K562 (cell line): ENCODE measurements around the gene TSPAN18. TPM values are rescaled to one million over a fixed set of nuclear protein-coding genes. Genes with fewer than 3 reads are reported as not detected.

ENCODE experiments used
- ATAC-seq: fragments of 200-7000 bp; cut with Tn5 transposase; 3 replicates; pipeline ENCODE4 v1.9.1; 2020; ENCODE audit warnings: moderate library complexity
- BruUV-seq: library from RNA; stranded (reverse); fragments of 400-500 nt; replicated peaks from 2 replicates; lab custom pipeline; 2021; lab: Mats Ljungman, UMichigan
- CTCF ChIA-PET: fragments of 300-600 bp; formaldehyde crosslinking; extraction: SDS; loops from one replicate; lab custom pipeline; 2021; ENCODE audit warnings: low intra/inter-chr PET ratio; lab: Yijun Ruan, JAX
- POLR2A ChIA-PET: fragments of 300-600, 350-650 bp; sonication (Branson Sonifier 250); formaldehyde crosslinking; extraction: SDS; loops from one replicate; lab custom pipeline; 2021; ENCODE audit warnings: antibody characterized with exemption, inconsistent platforms; lab: Yijun Ruan, JAX
- DNase-seq, 4 experiments: peaks; one replicate each; pipeline versions ENCODE4 v3.0.0 to v3.0.0-alpha.2; 2011 to 2018; ENCODE audit warnings: low spot score in 3 of 4, mixed read lengths in 3 of 4; ENCODE audit errors: extremely low read depth in 1 of 4
- FAIRE-seq: peaks from 2 replicates; lab custom pipeline; 2011; peaks lifted over from hg19 to GRCh38; lab: Jason Lieb, UNC
- H2AFZ ChIP-seq: 2 replicates; pipeline ENCODE4 v1.6.0; 2011; ENCODE audit warnings: low read depth, low read length, control low read depth, inconsistent platforms
- H3K27ac ChIP-seq: fragments of 200-600 bp; 3 replicates; pipeline ENCODE4 v1.8.0; 2011; ENCODE audit warnings: low read depth, mild to moderate bottlenecking, control low read depth, inconsistent platforms, low read length, moderate library complexity, mixed read lengths; ENCODE audit errors: extremely low read depth
- H3K27me3 ChIP-seq, 2 experiments: fragments of 300-600 bp in 1 of 2; 2 replicates in 1 of 2; 3 replicates in 1 of 2; pipeline versions ENCODE4 v1.6.0 to v1.8.0; 2011; ENCODE audit warnings: inconsistent platforms in 2 of 2, low read length in 2 of 2, mild to moderate bottlenecking in 1 of 2, mixed read lengths in 1 of 2, moderate library complexity in 1 of 2; ENCODE audit not compliant: control insufficient read depth in 2 of 2, insufficient read depth in 2 of 2
- H3K36me3 ChIP-seq: fragments of 300-600 bp; 3 replicates; pipeline ENCODE4 v1.8.0; 2011; ENCODE audit warnings: mild to moderate bottlenecking, low read length, inconsistent platforms; ENCODE audit not compliant: control insufficient read depth, insufficient read depth
- H3K4me1 ChIP-seq, 2 experiments: fragments of 200-600 bp in 1 of 2; replicated peaks in 1 of 2; 2 replicates in 1 of 2; 3 replicates in 1 of 2; pipeline versions ENCODE4 v1.5.1 to v1.8.0; 2011; ENCODE audit warnings: inconsistent platforms in 2 of 2, low read length in 2 of 2, mild to moderate bottlenecking in 1 of 2, mixed read lengths in 1 of 2, moderate library complexity in 1 of 2; ENCODE audit not compliant: control insufficient read depth in 2 of 2, insufficient read depth in 2 of 2
- H3K4me2 ChIP-seq: 2 replicates; pipeline ENCODE4 v1.6.1; 2011; ENCODE audit warnings: low read length, control low read depth, inconsistent platforms, mixed read lengths; ENCODE audit not compliant: insufficient read depth
- H3K4me3 ChIP-seq: fragments of 200-600 bp; sonication (generic), shearing (Covaris generic); 2 replicates; pipeline ENCODE4 v1.5.1; 2016; ENCODE audit warnings: control low read depth, inconsistent platforms
- H3K79me2 ChIP-seq: fragments of 200-600 bp; 3 replicates; pipeline ENCODE4 v1.8.0; 2011; ENCODE audit warnings: low read length, inconsistent platforms; ENCODE audit not compliant: control insufficient read depth, insufficient read depth
- H3K9ac ChIP-seq, 2 experiments: 2 replicates each; pipeline versions ENCODE4 v1.6.0 to v1.6.1; 2011; ENCODE audit warnings: low read depth in 2 of 2, low read length in 2 of 2, control low read depth in 1 of 2, inconsistent platforms in 1 of 2, mild to moderate bottlenecking in 1 of 2, mixed read lengths in 1 of 2; ENCODE audit not compliant: insufficient read depth in 1 of 2
- H3K9me1 ChIP-seq: one replicate; pipeline ENCODE4 v1.6.0; 2011; ENCODE audit warnings: inconsistent platforms, mild to moderate bottlenecking, low read length, moderate library complexity; ENCODE audit not compliant: control insufficient read depth, insufficient read depth
- H3K9me3 ChIP-seq: replicated peaks from 2 replicates; pipeline ENCODE4 v1.5.1; 2011; ENCODE audit warnings: low read depth, low read length, inconsistent platforms; ENCODE audit not compliant: control insufficient read depth, insufficient read depth
- H4K20me1 ChIP-seq: replicated peaks from 2 replicates; pipeline ENCODE4 v1.6.1; 2011; ENCODE audit warnings: low read length, inconsistent platforms, mixed read lengths; ENCODE audit not compliant: control insufficient read depth, insufficient read depth
- CREM ChIP-seq: IDR thresholded peaks from 2 replicates; pipeline ENCODE4 v1.6.1; 2014; ENCODE audit warnings: antibody characterized with exemption, low read depth
- TCF15 ChIP-seq: fragments of 250-450 bp; sonication (Bioruptor Pico); IDR thresholded peaks from 2 replicates; pipeline ENCODE4 v1.8.0; 2022; ENCODE audit warnings: moderate library complexity, mild to moderate bottlenecking, inconsistent platforms
- ZC3H4 ChIP-seq: sonication (generic); formaldehyde crosslinking; IDR thresholded peaks from 2 replicates; pipeline ENCODE4 v1.9.0; 2021; ENCODE audit warnings: missing genetic modification reagents, borderline replicate concordance
- ZNF57 ChIP-seq: fragments of 450-650 bp; formaldehyde crosslinking; IDR thresholded peaks from 2 replicates; pipeline ENCODE4 v1.4.0; 2020; ENCODE audit warnings: mild to moderate bottlenecking, moderate library complexity
- ZNF644 ChIP-seq: fragments of 200-800 bp; sonication (Bioruptor generic); IDR thresholded peaks from 2 replicates; pipeline ENCODE4 v1.6.1; 2016; ENCODE audit warnings: low read depth, missing genetic modification characterization, missing compliant biosample characterization
- WGBS: fragments of 100-300 bp; shearing (Covaris generic); methylation state at CpG from one replicate; pipeline ENCODE4 v1.1.6; 2016; ENCODE audit warnings: low coverage, mixed read lengths; ENCODE audit not compliant: insufficient coverage; ENCODE audit errors: missing lambda C conversion rate; 5-methylcytosine and 5-hydroxymethylcytosine counted together
- in situ Hi-C: fragments of 300-500 bp; cut with MboI; formaldehyde crosslinking; loops from 4 replicates; pipeline ENCODE4 v1.15.0; 2018; ENCODE audit warnings: inconsistent platforms, mixed read lengths
- intact Hi-C: fragments of 100-400 bp; cut with micrococcal nuclease; formaldehyde crosslinking; loops from 2 replicates; pipeline ENCODE4 v1.14.2; 2022
- polyA plus RNA-seq, 8 experiments: library from polyadenylated mRNA; depleted of rRNA in 4 of 8; stranded (reverse) in 5 of 8; unstranded in 3 of 8; fragments of >200 nt; fragmentation: Nextera tagmentation in 2 of 8; fragmentation: Illumina TruSeq in 1 of 8; extraction: Ambion mirVana in 2 of 8; extraction: Trizol in 1 of 8; gene quantifications; 2 replicates each; pipeline versions ENCODE4 v1.2.1 to v1.2.3, GENCODE V29; 2011 to 2014; ENCODE audit warnings: inconsistent platforms in 1 of 8, missing spikeins in 1 of 8
- total RNA-seq, 7 experiments: library from RNA; depleted of rRNA in 6 of 7; stranded (reverse); fragments of >200 nt in 6 of 7; fragmentation: Illumina TruSeq in 2 of 7; extraction: Trizol in 2 of 7; gene quantifications; 2 replicates each; pipeline versions ENCODE4 v1.2.1 to v1.2.3, GENCODE V29; 2011 to 2021; ENCODE audit warnings: low replicate concordance in 1 of 7
- TF ChIP-seq, protein P1 (sequence below), 2 experiments: fragments of 200-800 bp in 1 of 2; sonication (Bioruptor generic) in 1 of 2; sonication (generic) in 1 of 2; formaldehyde crosslinking in 1 of 2; IDR thresholded peaks in 1 of 2; conservative IDR thresholded peaks in 1 of 2; 2 replicates each; pipeline versions ENCODE4 v1.5.0 to v1.6.1; 2016 to 2020; ENCODE audit warnings: missing compliant biosample characterization in 1 of 2, missing genetic modification characterization in 1 of 2, missing genetic modification reagents in 1 of 2

TSPAN18 gene
- total and polyA plus RNA-seq, 9 of the 15 experiments (the other 6 are each of a cell fraction or from before 2014, with no cell fraction given) = 0.17 to 0.35 (median 0.22) TPM; not detected in 4

- in situ Hi-C loops = no loop called here
- H2AFZ ChIP-seq = no peak overlapping the region
Observed at GRCh38 chr11:44725757-44726282, 942 bp upstream of the TSPAN18 start.

More at GRCh38 chr11:44725757-44726282, 942 bp upstream of the TSPAN18 start:
- Histone ChIP-seq H3K4me1 (peaks cover 7 to 18% of the 10 kb centered on the region in 2 experiments; a peak in 4 of 5 replicates), H3K27ac (peak overlapping the region; percentile 33; the same call in 1 of the 3 replicates), H3K4me3 (no peak overlapping the region), H4K20me1 (peaks cover 7% of the 10 kb centered on the region; the same call in 1 of the 2 replicates), H3K9ac (no peak overlapping the region), H3K9me3 (no peaks in the 10 kb centered on the region), H3K4me2 (peak overlapping the region; percentile 40; the same call in 1 of the 2 replicates), H3K9me1 (no peaks in the 10 kb centered on the region), H3K36me3 (no peaks in the 10 kb centered on the region), H3K79me2 (no peaks in the 10 kb centered on the region), H3K27me3 (peaks cover 8 to 62% of the 10 kb centered on the region in 2 experiments; a peak in 4 of 5 replicates)
- TF ChIP-seq, protein P1, sequence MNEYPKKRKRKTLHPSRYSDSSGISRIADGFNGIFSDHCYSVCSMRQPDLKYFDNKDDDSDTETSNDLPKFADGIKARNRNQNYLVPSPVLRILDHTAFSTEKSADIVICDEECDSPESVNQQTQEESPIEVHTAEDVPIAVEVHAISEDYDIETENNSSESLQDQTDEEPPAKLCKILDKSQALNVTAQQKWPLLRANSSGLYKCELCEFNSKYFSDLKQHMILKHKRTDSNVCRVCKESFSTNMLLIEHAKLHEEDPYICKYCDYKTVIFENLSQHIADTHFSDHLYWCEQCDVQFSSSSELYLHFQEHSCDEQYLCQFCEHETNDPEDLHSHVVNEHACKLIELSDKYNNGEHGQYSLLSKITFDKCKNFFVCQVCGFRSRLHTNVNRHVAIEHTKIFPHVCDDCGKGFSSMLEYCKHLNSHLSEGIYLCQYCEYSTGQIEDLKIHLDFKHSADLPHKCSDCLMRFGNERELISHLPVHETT (CRISPR knock-in tag; conservative IDR thresholded peaks at IDR 0.05 in 1 of 2, IDR thresholded peaks at IDR 0.05 in 1 of 2) = 0 out of 4 replicates have a peak, but pooled peaks of 1 of the 2 experiments have one; percentile 38
- TF ChIP-seq TCF15 (CRISPR knock-in tag) (no peak), ZC3H4 (CRISPR knock-in tag) (no peak), ZNF57 (0 out of 2 replicates have a peak, but pooled peaks have one; percentile 16), ZNF644 (tag) (peak; percentile 18; the same call in 1 of the 2 replicates), CREM (no peak)
- no TSS peak for BruUV-seq
- ATAC-seq (no peak), FAIRE-seq (no peak), DNase-seq (no peak)
- POLR2A ChIA-PET = interaction anchor here (0.6 to 1.8 kb wide), 7 partner anchors 10 to 661 kb away, joined by 3 to 4 read pairs (median 3); no protein-coding TSS in a partner anchor
- intact Hi-C loops = loop anchor here (5.0 kb wide), 1 partner anchor 51 kb away; no protein-coding TSS in a partner anchor
- 10% methylated on average over 10 of the region's 10 CpGs for WGBS
- CTCF ChIA-PET = no interaction called here
